HG02970 (cell line): Measurements from ENCODE around the gene FBXW12.

Source experiments
- ATAC-seq: cut with Tn5 transposase; IDR thresholded peaks from one replicate; pipeline ENCODE4 v1.9.1; 2021; ENCODE audit warnings: mild to moderate bottlenecking, moderate library complexity, moderate number of reproducible peaks; ENCODE audit not compliant: unreplicated experiment, low FRiP score

Gene FBXW12

DNA sequence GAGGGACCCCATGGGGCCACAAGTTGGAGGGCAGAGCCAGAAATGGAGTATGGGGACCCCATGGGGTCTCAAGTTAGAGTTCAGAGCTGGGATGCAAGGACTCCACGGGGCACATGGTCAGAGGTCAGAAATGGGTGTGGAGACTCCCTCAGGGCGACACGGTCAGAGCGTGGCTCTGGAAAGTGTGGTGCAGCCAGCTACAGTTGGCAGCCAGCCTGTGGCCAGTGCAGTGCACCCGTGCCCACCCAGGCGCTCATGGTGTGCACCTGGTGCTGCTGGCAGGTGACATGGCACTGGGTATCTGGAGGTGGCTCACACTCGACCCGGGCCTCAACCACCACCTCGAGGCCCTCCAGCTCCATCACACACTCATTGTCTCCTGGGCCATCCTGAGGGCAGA is 46.6 kb downstream of the FBXW12 start:
- no peak for ATAC-seq

DNA sequence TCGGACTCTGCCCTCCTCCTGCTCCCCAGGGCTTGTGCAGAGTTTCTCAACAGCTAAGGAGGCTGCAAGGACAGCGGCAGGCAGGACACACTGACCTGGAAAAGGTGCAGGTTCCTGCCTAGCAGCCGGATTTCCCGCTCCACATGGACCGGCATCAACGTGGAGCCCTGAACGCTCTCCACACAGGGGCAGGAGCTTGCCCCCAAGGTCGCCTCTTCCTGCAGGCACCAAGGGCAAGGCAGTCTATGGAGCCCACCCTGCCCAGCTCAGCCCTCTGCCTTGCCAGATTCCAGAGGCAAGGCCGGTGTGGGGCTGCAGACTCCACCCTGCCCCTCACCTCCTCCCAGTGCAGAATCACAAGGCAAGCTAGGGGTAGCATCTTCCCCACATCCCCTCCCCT is 47.1 kb downstream of the FBXW12 start:
- no peak for ATAC-seq

DNA sequence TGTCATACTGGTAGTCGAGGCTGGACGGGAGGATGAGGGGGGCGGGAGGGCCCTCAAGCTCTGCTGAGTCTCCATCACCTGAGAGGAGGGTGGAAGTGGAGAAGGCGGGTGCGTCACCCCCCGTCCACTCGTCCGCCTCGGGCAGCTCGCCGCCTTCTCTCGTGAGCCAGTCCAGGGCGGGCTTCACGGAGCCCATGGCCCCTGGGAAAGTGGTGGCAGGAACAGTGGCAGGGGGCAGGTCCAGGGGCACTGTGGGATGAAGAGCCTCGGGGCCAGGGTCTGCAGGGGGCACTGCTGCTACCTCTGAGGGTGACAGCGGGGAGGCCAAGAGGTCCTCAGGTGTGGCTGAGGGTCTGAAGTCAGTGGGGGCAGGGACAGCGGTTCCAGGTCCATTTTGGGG is 47.6 kb downstream of the FBXW12 start:
- ATAC-seq: no peak

DNA sequence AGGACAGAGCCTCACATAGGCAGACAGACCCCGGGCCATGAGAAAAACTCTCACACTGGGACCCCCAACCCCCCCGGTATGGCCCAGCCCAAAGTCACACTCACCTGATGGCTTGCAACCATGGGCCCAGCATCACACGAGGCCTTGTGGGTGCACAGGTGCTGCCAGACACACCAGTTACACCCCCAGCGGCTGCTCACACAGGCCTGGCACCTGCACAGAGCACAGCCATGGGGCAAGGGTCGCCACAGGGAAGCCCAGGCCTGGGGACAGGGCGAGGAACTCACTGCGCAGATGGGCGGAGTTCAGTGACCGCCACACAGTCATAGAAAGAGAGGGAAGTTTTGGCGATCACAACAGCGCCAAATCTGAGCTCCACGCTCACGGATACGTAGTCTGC is 48.5 kb downstream of the FBXW12 start:
- ATAC-seq: no peak

DNA sequence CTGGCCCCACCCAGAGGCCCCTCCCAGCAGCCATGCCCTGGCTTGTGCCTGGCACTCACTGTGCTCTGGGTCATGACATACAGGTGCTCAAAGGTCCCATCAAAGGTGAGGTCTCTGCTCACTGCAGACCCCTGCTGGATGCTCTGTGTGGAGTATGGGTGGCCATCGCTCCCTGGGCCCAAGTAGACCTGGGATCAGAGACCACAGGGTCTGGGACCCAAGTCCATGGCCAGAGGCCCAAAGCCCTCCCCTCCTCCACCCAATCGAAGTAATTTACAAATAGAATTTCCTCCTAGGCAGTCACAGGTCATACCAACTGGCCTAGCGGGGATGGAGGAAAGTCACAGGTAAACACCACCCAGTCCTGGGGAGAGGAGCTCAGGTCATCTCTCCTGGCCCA is 50.3 kb downstream of the FBXW12 start:
- ATAC-seq: no peak

DNA sequence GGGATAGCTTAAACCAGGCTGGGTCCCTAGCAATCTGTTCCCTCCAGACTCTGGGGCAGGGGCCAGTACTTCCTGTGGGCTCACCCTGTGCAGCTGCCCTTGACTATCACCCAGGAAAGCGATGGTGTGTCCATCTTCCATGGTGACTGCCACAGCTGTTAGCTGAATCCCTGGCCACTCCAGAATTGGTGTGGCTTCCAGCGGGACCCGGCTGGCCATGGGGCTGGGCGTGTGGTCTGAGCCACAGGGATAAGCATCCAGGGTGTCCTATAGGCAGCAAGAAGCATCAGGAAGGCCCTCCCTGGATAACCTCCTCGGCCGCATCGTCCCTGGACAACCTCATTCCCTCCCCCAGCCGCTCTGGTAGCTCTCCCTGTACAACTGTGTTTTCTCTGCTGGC is 50.7 kb downstream of the FBXW12 start:
- ATAC-seq: no peak

DNA sequence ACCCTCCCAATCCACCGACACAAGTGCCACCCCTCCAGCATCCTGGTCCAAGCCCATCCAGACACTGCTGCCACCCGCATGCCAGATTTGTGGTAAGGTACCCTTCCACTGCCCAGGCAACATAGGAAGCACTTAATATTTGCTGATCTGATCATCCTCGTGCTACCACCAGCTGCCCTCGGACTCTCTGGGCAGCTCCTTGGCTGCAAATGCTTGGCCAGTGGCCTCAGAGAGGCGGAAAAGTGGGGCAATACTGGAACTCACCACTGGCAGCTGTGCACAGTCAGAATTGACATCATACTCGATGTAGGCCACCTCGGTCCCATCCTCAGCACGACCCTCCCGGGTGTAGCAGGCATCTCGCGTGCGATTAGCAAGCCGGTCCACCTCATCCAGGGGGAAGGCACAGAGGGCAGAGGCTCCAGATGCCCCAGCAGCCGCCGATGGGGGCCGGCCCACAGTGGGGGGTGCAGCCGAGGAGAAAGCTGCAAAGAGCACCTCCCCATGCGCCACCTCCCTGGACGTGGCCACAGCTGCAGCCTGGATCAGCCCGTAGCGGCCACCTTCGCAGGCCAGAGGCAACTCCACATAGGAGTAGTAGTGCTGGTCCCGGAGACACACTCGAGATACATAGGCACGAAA is 51.3 kb downstream of the FBXW12 start:
- no peak for ATAC-seq

DNA sequence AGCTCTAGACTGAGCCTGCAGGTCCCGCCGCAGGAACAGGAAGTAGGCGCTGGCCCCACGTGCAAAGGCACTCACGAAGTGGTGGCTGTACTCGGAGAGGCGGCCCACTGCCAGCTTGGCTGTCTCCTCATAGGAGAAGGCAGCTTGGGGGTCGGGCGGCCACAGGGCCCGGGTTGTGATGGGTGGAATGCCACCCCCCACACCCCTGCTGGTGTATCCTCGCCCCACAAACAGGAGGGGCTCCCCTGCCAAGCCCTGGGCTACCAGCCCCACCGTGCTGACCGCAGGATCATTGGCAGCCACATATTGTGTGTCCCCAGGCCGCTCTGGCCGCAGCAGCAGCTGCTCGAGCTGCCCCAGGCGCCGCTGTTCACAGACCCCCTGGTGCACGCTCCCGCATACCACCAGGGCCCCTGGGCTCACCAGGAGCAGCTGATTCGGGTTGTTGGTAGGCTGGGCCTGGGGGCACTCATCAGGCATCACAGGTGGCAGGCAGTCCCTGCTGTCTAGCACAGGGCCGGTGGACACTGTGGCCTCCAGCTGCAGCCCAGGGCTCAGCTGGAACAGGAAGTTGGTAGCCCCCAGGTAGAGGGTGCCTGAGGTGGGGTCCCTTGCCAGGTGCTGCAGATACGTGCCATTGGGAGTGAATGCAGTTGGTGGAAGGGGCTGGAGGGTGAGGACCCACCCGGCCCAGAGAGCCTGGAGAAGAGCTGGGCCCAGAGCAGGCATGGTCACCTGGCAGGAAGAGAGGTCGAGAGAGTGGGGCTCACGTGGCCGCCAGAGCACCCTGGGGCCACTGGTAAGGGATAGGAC is 52.1 kb downstream of the FBXW12 start:
- ATAC-seq: no peak

DNA sequence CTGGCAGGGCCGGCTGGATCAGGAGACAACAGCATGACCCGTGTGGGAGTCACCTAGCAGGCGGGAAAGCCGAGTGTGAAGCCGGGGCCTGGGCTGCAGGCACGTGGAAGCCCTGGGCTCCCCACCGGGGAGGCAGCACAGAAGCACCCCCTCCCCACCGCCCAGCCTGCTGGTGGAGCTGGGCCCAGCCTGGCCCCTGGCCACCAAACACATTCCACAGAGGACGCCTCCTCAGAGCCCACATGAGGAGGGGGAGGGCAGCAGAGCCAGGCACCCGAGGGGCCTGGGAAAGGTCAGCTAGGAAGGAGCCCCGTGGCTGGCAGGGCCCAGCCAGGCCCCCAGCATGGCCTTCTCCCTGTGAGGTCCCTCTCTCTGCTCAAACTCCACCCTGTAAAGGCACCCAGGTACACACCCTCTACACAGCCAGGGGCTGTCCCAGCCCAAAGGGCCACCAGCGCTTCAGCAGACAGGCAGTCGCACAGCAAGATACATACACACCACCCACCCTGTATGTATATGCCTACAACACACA is 53.3 kb downstream of the FBXW12 start:
- ATAC-seq: no peak

DNA sequence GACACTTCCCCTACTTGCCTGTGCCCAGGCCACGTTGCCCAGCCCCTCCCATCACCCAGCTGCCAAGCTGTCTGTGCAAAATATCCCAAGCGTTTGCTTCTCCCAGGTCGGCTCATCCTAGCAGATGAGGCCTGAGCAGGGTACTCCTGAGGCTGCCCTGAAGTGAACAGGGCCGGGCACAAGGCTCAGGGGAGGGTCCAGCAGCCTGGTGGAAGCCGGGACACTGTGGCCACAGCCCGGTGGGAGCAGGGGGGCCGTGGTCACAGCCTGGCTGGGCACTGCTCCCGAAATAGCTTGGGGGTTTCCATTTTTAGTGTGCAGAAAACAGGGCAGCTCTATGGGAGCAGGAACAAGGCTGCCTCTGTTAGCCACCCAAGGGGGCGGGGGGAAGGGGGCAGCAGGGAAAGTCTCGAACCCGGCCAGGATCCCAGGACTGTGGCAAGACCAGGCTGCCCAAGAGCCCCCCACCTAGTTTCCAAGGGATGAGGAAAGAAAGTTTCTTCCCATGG is 54.4 kb downstream of the FBXW12 start:
- no peak for ATAC-seq

DNA sequence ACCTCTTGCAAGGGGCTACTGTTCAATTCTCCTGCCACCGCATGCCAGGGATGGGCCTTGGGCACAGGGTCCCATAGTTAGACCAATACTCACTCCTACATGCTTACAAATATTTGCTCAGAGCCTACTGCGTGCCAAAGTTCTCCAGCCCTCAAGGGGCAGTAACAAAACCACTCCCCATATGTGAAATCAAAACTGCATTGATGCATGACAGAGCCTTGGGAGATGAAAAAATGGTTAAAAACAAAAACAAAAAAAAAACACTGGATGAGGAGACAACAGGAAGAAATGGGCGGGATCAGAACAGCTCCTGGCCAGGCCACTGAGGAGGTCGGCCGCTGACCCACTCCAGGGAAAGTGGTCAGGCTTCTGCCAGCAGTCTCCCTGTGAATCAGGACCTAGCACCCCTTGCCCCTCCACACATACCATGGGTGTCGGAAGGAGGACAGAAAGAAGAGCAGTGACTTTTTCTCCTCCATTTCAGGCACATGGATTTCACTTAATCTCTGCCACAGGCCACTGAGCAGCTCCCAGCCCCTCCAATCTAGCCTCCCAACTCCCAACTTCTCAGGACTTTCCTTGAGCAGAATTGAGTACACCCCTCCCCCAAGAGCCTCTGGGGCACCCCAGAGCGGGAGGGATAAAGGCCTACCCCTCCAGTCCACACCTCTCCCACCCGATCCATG is 55.1 kb downstream of the FBXW12 start:
- no peak for ATAC-seq

DNA sequence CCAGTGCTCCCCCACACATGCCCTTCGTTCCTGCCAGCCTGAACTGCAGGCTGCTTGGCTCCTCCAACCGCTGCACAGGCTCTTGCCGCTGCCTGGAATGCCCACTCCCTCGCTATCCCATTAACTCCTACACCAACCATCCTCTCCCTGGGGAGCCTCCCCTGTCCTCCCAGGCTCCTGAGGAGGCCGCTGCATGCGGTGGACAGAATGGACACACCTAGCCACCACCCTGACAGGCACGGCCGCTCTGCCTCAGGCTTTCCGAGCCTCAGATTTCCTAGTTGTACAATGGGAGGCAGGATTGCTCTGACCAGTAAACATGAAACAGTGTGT is 55.6 kb downstream of the FBXW12 start:
- ATAC-seq: no peak

DNA sequence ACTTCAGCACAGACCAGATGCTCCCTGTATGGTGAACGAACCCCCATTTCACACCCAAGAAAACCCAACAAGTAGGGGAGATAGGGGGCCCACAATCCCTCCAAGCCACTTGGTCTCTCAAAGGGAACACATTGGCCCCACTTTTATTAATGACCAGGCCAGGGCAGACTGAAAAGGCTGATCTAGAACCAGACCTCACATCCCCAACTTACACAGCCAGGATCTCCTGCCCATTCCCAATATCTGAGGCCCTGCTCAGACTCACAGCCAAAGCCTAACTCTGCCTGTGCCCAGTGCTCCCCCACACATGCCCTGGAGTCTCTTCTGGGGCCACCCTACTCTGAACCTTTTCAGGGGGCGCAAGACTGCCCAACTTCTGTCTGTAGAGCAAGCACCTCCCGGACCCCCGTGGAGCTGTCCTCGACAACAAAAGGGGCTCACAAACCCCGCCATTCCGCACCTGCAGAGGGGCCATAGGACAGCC is 56.1 kb downstream of the FBXW12 start:
- ATAC-seq: no peak

DNA sequence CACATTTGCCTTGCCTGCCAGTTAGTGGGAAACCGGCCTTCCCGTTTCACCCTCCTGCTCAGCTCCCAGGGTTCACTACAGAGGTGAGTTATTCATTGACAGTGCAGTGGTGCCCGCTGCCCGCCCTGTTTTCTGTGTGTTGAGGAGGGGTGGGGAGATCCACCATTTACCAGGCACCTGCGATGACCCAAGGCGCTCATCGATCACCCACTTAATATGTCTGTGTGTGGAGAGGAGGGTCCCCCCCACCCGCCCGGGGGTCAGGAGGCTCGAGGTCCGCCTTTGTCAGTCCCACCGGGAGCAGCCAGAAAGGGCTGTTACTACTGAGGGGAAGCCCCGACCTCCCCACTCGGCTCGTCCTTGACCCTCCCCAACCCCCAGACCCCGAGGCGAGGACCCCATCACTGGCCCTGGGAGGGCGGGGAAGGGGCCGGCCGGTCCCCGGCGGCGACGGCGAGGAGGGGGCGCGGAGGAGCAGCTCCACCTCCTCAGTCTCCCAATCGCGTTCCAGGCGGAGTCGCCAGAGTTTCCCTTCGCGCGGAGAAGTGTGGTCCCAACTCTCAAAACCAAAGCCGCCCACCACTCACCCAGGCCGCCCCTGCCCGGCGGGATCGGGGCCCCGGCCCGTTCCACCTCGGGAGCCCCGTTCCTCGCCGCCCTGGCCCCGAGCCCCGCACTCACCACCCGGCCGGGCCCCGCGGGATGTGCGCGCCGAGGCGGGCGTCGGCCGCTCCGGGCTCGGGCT is 56.7 kb downstream of the FBXW12 start:
- ATAC-seq: no peak

DNA sequence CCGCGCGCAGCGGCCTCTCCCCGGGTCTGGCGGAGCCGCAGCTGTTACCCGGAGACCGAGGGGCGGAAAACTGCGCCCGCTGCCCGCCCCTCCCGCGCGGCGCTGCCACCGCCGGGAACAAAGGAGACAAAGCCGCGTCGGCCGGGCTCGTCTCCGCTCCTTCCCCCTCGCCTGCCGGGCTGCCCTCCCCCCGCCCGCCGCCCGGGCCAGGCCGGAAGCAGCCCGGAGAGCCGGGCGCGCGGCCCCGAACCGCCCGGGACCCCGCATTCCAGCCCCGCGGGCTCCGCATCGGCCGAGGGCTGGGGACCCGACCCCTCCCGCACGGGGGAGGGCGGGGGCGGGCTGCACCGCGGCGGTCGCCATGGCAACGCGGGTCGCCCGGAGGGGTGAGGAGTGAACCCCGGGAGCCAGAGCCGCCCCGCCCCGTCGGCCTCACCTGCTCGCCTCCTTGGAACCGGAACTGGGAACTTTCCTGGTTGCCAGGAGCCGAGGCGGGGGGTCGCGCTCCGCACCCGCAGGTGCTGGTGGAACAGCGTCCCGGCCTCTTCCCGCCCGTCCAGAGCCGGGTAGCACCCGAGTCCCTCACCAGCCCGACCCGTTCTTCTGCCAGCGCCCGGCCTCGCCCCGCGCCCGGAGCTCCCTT is 57.4 kb downstream of the FBXW12 start:
- no peak for ATAC-seq

DNA sequence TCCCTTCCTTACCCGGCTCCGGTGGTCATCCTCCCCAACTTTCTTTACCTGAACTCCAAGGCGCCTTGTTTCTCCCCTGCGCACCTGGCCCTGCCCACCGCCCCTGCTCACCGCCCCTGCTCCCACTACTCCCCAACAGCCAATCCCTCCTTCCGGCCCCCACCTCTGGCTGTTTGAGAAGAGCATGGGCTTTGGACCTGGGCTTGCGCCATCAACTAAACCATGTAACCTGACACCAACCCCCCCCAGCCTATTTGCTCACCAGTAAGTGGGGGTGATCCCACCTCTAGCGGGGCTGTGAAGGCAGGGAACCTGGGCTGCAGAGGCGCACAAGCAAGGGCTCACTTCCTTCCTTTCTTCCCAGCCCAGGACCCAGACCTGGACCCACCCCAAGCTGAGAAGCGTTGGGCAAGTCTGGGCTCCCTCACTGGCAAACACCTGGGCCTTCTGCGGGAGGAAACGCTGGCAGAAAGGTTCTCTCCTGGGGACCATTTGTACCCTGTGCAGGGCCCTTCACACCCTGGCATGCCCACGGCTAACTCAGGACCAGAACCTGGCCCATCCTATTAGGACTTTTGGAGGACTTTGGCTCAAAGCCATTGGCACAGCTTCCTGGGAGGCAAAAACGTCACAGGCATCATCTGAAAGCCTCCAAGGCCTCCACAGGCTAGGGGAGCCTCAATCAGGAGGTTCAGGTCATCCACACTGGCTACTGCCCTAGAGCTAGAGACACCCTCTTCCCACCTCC is 58.1 kb downstream of the FBXW12 start, which contains the start of gene PLXNB1:
PLXNB1 (minus strand) TSS at position 127 of the 748 bp plus-strand sequence. CDS start 5,475 bp downstream, outside the sequence.
- ATAC-seq: no peak

DNA sequence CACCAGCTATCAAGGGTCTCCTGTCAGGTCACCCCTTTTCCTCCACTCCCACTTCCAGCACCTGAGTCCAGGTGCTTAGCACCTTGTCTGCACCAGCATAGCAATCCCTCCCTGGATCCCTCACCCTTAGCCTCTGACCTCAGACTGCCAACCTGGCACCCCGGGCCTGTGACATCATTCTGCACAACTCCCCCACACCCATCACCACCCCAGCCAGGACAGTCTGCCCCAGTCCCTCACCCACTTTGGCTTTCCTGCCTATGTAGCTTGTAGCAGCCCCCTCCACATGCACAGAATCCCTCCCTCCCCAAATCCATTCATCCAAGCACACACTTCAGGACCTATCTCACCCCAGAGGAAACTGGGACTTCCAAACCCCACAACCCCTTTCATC is 58.7 kb downstream of the FBXW12 start:
- no peak for ATAC-seq

DNA sequence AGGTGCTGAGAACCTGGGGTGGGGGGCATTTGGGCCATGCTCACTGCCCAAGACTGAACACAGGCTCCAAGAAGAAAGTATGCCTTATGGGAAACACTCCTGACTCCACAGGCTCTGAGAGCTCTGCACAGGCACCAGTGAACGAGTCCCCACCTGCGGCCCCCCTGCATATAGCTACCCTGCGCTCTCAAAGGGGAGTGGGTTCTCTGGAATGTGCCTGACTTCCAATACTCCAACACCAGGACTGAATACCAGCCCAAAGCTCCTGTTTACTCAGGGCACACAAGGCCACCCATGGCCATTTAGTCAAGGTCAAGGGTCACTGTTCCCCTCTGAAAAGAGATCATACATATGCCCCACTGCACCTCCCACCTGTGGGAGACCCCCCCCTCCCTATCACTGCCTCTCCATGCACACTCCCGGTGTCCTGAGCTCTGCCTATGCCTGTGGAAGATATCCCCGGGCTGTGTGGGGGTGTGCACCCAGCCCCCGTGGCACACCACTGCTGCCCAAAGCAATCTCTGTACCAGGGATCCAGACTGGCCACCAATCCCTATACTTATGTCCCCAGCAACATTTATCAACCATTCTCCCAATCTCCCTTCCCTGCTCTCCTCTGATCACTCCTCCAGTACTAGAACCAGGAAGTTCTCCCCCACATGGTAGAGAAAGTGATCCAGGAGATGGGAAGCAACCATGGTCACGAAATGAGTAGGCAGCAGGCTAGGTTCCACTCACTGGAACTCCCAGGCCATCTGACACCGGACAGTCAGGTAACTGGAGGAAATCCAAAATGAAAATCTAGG is 59.4 kb downstream of the FBXW12 start:
- ATAC-seq: no peak
